GM23338 (cell line): ENCODE results near the gene JAG1. TPM values are rescaled to one million over a fixed set of nuclear protein-coding genes. Genes with fewer than 3 reads are reported as not detected.

ENCODE experiments used
- ATAC-seq: fragments of 200-7000 bp; cut with Tn5 transposase; 3 replicates; pipeline ENCODE4 v1.9.1; 2020
- DNase-seq: peaks from one replicate; pipeline ENCODE4 v3.0.0-alpha.2; 2015; ENCODE audit warnings: low spot score
- H2AFZ ChIP-seq: fragments of 200-600 bp; sonication (generic); 2 replicates; pipeline ENCODE4 v1.8.0; 2016; ENCODE audit warnings: antibody characterized with exemption, mild to moderate bottlenecking, moderate library complexity
- H3F3A ChIP-seq: fragments of 200-600 bp; sonication (generic); replicated peaks from 2 replicates; pipeline ENCODE4 v1.8.0; 2017; ENCODE audit warnings: antibody characterized with exemption, mixed run types, low read depth
- H3K27ac ChIP-seq: fragments of 200-600 bp; sonication (generic); 2 replicates; pipeline ENCODE4 v1.6.1; 2016; ENCODE audit warnings: low read depth
- H3K27me3 ChIP-seq: fragments of 200-600 bp; sonication (generic); 2 replicates; pipeline ENCODE4 v1.8.0; 2016; ENCODE audit warnings: mild to moderate bottlenecking, mixed run types, moderate library complexity; ENCODE audit not compliant: insufficient read depth
- H3K36me3 ChIP-seq: fragments of 200-600 bp; sonication (generic); 2 replicates; pipeline ENCODE4 v1.8.0; 2016; ENCODE audit warnings: mild to moderate bottlenecking; ENCODE audit not compliant: insufficient read depth
- H3K4me1 ChIP-seq: fragments of 200-600 bp; sonication (generic); 2 replicates; pipeline ENCODE4 v1.8.0; 2016; ENCODE audit warnings: mild to moderate bottlenecking, moderate library complexity; ENCODE audit not compliant: insufficient read depth
- H3K4me2 ChIP-seq: fragments of 200-600 bp; sonication (generic); 2 replicates; pipeline ENCODE4 v1.7.1; 2017; ENCODE audit warnings: mixed run types
- H3K4me3 ChIP-seq: fragments of 200-600 bp; sonication (generic); 2 replicates; pipeline ENCODE4 v1.6.1; 2016; ENCODE audit warnings: mixed run types
- H3K79me2 ChIP-seq: fragments of 200-600 bp; sonication (generic); replicated peaks from 2 replicates; pipeline ENCODE4 v1.8.0; 2017; ENCODE audit warnings: mild to moderate bottlenecking; ENCODE audit not compliant: insufficient read depth
- H3K9me2 ChIP-seq: fragments of 200-600 bp; sonication (generic); 2 replicates; pipeline ENCODE4 v1.8.0; 2017; ENCODE audit not compliant: insufficient read depth
- H4K20me1 ChIP-seq: fragments of 200-600 bp; sonication (generic); replicated peaks from 2 replicates; pipeline ENCODE4 v1.8.0; 2017; ENCODE audit warnings: mild to moderate bottlenecking; ENCODE audit not compliant: insufficient read depth
- H3K27ac Mint-ChIP-seq: 2 replicates; pipeline ENCODE4 v1.8.0; 2020; ENCODE audit warnings: inconsistent platforms, mild to moderate bottlenecking, moderate library complexity, mixed read lengths
- H3K27me3 Mint-ChIP-seq: 3 replicates; pipeline ENCODE4 v1.8.0; 2022; ENCODE audit warnings: low read depth, mild to moderate bottlenecking, moderate library complexity, mixed read lengths, inconsistent platforms; ENCODE audit not compliant: insufficient read depth, poor library complexity
- H3K36me3 Mint-ChIP-seq: 3 replicates; pipeline ENCODE4 v1.8.0; 2021; ENCODE audit warnings: low read depth, mild to moderate bottlenecking, inconsistent platforms, moderate library complexity, mixed read lengths
- H3K4me1 Mint-ChIP-seq: 3 replicates; pipeline ENCODE4 v1.8.0; 2020; ENCODE audit warnings: mild to moderate bottlenecking, inconsistent platforms, mixed read lengths
- H3K4me3 Mint-ChIP-seq: 3 replicates; pipeline ENCODE4 v1.8.0; 2021; ENCODE audit warnings: moderate library complexity, mild to moderate bottlenecking, inconsistent platforms, mixed read lengths
- H3K9me3 Mint-ChIP-seq: 3 replicates; pipeline ENCODE4 v1.8.0; 2020; ENCODE audit warnings: moderate library complexity, mild to moderate bottlenecking, inconsistent platforms, mixed read lengths
- CTCF ChIP-seq, 2 experiments: fragments of 200-600 bp in 1 of 2; sonication (generic) in 1 of 2; conservative IDR thresholded peaks; 2 replicates each; pipeline versions ENCODE4 v1.5.1 to v1.6.1; 2016 to 2017; ENCODE audit warnings: antibody characterized with exemption in 2 of 2, low read depth in 2 of 2, mild to moderate bottlenecking in 2 of 2, moderate library complexity in 1 of 2
- EZH2 ChIP-seq: fragments of 200-600 bp; sonication (generic); IDR thresholded peaks from one replicate; pipeline ENCODE4 v1.8.0; 2017; ENCODE audit warnings: antibody characterized with exemption, mild to moderate bottlenecking, low read depth; ENCODE audit not compliant: unreplicated experiment
- ZNF114 ChIP-seq: fragments of 250-450 bp; sonication (Bioruptor Pico); IDR thresholded peaks from 2 replicates; pipeline ENCODE4 v1.5.0; 2020; ENCODE audit warnings: mild to moderate bottlenecking, moderate library complexity
- ZNF331 ChIP-seq: fragments of 250-450 bp; sonication (Bioruptor Pico); IDR thresholded peaks from 2 replicates; pipeline ENCODE4 v1.5.0; 2020; ENCODE audit warnings: low read depth, mild to moderate bottlenecking, moderate library complexity
- polyA plus RNA-seq: library from polyadenylated mRNA; unstranded; fragments of >200 nt; fragmentation: Nextera tagmentation; extraction: Ambion mirVana; gene quantifications from 2 replicates; pipeline ENCODE4 v1.2.1, GENCODE V29; 2016
- total RNA-seq: library from RNA; depleted of rRNA; stranded (reverse); fragments of >200 nt; shearing (Covaris generic); gene quantifications from 2 replicates; pipeline ENCODE4 v1.2.3, GENCODE V29; 2014

JAG1 gene
- total and polyA plus RNA-seq, 2 experiments from 2014 or later, result 9.7 to 46.5 TPM

DNA sequence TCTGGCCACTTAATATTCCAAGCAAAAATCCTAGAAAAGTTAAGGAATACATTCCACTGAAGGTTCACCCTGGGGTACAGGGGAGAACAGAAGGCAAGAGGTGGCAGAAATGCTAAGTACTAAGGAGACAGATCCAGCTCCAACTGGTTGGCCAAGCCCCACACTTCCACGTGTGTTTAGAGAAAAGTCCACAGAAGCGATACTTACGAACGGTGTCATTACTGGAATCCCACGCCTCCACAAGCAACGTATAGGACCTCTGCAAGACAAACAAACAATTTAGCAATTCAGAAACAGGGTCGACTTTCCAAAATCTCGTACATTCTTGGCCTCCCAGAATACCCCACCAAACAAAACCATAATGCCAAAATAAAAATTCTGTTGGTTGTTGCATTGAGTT lies 10.0 kb downstream of the JAG1 start (continued):
- no peak for TF ChIP-seq CTCF (conservative IDR thresholded peaks at IDR 0.05; ENCODE audit: low read depth in 2 of 2)
- no peak for TF ChIP-seq ZNF114

DNA sequence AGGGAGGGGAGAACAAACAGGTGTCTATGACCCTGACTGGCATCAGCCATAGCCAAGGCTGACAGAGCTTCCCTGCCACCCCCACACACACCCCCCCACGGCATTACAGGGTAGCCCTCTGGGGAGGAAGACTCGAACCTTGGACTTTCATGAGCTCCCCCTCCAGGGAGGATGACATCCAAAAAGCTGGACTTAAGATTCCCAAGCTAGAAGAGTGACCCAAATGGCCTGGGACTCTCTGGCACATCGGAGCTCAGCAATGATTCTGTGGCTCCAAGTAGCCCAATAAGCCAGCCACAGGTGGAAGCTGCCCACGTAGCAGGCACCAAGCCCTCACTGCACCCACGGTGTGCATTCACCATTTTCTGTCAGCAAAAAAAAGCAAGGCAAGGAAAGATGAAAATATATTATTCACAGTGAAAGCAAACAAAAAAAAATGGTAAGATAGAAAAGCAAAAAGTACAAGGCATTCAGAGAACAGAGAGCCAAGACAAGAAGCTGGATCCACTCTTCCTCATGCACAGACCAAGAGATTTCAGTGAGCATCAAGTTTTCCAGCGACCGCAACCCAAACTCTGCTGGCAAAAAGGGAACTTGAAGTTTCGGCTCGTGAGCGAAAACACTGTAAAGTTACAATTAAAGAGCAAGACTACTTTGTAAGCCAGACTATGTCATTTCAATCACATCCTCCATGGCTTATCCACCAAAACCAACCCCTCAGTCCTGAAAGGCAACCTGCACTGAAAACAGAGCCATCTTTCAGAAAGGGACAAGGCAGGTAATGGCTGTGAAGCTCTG lies 10.9 kb downstream of the JAG1 start:
- Histone ChIP-seq H3K36me3 (peaks cover 4% of the 10 kb centered on the region; the same call in 1 of the 2 replicates), H3K4me2 (peak overlapping the region; percentile 56; the same call in 1 of the 2 replicates), H3K4me1 (peaks cover 65% of the 10 kb centered on the region), H4K20me1 (0 out of 2 replicates have a peak, but pooled peaks cover 3% of the 10 kb centered on the region), H3K27ac (0 out of 2 replicates have a peak overlapping the region, but pooled peaks have one; percentile 2), H2AFZ (no peak overlapping the region), H3K79me2 (peaks cover 85% of the 10 kb centered on the region), H3K27me3 (no peaks in the 10 kb centered on the region), H3F3A (no peaks in the 10 kb centered on the region), H3K4me3 (no peak overlapping the region), H3K9me2 (no peaks in the 10 kb centered on the region)
- Mint-ChIP-seq H3K27ac (0 out of 2 replicates have a peak overlapping the region, but pooled peaks have one; percentile 97), H3K9me3 (no peaks in the 10 kb centered on the region), H3K4me1 (peaks cover 87% of the 10 kb centered on the region), H3K36me3 (peaks cover 84% of the 10 kb centered on the region), H3K27me3 (peaks cover 9% of the 10 kb centered on the region), H3K4me3 (peak overlapping the region; percentile 24; the same call in 1 of the 3 replicates)
- ATAC-seq (no peak), DNase-seq (no peak)
- no peak for TF ChIP-seq EZH2

GRCh38 chr20:10662151-10662550 lies 11.6 kb downstream of the JAG1 start:
- Histone ChIP-seq H3K27me3 (no peaks in the 10 kb centered on the region), H3K36me3 (peaks cover 4% of the 10 kb centered on the region; the same call in 1 of the 2 replicates), H2AFZ (no peak overlapping the region), H3K79me2 (peaks cover 85% of the 10 kb centered on the region), H3K4me1 (peaks cover 66% of the 10 kb centered on the region), H3K4me3 (no peak overlapping the region), H4K20me1 (peaks cover 3% of the 10 kb centered on the region; the same call in 1 of the 2 replicates), H3K27ac (no peak overlapping the region), H3K4me2 (no peak overlapping the region), H3K9me2 (no peaks in the 10 kb centered on the region), H3F3A (no peaks in the 10 kb centered on the region)
- no peak overlapping the region for H3K4me3 Mint-ChIP-seq
- no peak overlapping the region for H3K27ac Mint-ChIP-seq
- no peaks in the 10 kb centered on the region for H3K9me3 Mint-ChIP-seq
- H3K27me3 Mint-ChIP-seq, result peaks cover 9% of the 10 kb centered on the region
- DNase-seq (no peak), ATAC-seq (no peak)
- H3K36me3 Mint-ChIP-seq, result peaks cover 84% of the 10 kb centered on the region
- no peak for TF ChIP-seq ZNF114
- no peak for TF ChIP-seq ZNF331 (CRISPR knock-in tag)
- no peak for TF ChIP-seq CTCF (conservative IDR thresholded peaks at IDR 0.05; ENCODE audit: low read depth in 2 of 2)
- H3K4me1 Mint-ChIP-seq, result peaks cover 87% of the 10 kb centered on the region
